HG03025 (cell line): ENCODE data around the gene YAF2.
"Not testable (repeated sequence)": the region's sequence is repeated elsewhere in the genome, so short reads cannot be mapped to it uniquely, and the experiment has no call there.

ENCODE experiments used
- ATAC-seq: cut with Tn5 transposase; IDR thresholded peaks from one replicate; pipeline ENCODE4 v1.9.1; 2021; ENCODE audit warnings: mild to moderate bottlenecking, moderate library complexity; ENCODE audit not compliant: unreplicated experiment, low FRiP score

Gene YAF2

GRCh38 chr12:42204362-42204761 lies 33.7 kb downstream of the YAF2 start:
- ATAC-seq = no peak

DNA sequence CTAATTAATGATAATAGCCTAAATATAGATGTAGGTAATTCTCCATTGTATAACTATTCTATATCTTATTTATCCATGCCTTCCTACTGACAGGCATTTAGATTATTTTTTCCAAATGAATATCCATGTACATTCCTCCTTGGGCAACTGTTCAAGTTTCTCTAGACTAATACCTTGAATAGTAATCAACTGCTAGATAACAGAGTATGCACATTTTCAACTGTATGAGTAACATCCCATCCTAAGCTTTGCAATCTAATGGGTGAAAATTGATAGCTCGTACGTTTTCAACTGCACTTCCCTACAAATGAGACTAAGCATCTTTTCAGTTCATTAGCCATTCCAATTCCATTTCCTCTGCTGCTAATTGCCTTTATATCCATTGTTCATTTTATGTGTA lies 37.0 kb downstream of the YAF2 start:
- ATAC-seq = no peak

DNA sequence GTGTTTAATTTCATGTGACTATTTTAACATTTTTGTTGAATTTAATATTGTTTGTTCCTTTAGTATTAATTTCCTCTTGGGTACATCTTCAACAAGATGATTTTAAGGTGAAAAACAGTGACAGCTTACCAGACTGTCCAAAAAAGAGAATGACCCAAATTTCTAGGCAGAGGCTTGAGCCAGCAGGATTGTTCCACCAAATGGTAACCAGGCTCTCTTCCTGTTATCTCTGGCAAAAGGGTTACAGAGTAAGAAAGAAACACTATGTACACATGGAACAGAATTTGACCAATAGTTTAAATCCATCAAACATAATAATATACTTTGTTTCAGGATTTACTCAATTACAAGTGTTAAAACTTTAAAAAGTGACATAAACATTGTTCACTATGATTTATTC lies 39.0 kb downstream of the YAF2 start:
- no peak for ATAC-seq

GRCh38 chr12:42196723-42197603 lies 41.1 kb downstream of the YAF2 start:
- ATAC-seq = no peak

DNA sequence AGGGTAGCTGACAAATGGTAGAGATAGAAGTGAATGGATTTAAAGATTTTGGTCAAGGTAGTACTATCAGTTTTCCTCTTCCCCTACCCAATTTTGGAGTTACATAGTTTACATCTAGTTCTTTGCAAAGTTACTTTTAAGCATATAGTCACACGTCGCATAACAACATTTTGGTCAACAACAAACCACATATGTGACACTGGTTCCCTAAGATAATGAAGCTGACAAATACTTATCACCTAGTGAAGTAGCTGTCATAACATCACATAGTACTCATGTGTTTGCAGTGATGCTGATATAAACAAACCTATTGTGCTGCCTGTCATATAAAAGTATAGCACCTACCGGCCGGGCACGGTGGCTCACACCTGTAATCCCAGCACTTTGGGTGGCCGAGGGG lies 45.4 kb downstream of the YAF2 start:
- no peak for ATAC-seq

DNA sequence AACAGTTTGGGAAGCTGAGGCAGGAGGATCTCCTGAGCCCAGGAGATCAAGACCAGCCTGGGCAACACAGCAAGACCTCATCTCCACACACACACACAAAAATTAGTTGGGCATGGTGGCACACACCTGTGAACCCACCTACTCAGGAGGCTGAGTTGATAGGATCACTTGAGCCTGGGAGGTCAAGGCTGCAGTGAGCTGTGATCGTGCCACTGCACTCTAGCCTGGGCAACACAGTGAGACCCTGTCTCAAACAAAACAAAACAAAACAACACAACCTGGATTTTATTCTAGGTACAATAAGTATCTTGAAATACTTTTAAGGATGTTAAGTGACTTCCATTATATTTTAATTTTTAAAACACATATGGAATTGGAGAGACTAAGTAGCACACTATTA lies 45.8 kb downstream of the YAF2 start:
- ATAC-seq = no peak

DNA sequence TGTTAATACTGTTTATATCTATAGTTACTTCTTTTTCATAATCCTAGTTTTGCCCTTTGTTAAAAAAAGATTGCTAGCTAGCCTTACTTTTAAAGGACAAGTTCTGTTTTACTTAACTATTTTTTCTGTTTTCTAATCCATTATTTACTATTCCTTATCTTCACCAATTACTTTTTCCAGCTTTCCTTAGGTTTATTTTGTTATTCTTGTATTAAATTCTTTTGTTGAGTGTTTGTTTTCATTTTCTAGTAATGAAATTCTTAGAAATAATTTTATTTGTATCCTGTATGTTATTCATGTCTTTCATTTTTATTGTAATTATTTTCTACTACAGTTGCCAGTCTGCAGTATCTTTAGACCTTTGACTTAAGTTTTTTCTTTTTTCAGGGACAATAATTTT lies 47.7 kb downstream of the YAF2 start:
- ATAC-seq = no peak

DNA sequence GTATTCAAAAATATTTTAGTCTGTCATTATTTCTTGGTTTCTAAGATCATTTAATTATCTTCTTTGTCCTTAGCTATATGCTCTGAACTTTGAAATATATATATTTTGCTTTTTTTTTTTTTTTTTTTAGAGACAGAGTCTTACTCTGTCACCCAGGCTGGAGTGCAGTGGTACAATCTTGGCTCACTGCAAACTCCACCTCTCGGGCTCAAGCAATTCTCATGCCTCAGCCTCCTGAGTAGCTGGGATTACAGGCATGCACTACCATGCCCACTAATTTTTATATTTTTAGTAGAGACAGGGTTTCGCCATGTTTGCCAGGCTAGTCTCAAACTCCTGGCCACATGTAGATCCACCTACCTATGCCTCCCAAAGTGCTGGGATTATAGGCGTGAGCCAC lies 49.8 kb downstream of the YAF2 start:
- ATAC-seq = not testable (repeated sequence)

DNA sequence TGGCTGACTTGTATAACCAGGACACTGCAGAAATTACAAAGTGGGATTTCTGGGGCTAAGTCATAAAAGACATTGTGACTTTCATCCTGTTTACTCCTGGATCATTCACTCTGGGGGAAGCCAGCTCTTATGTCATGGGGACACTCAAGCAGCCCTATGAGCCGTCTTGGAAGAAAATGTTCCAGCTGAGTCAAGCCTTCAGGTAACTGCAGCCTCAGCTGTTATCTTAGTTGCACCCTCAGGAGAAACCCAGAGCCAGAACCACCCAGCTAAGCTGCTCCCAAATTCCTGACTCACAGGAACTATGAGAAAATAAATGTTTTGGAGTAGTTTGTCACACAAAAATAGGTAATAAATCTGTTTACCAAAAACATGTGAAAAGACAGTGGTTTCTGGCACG lies 50.2 kb downstream of the YAF2 start:
- no peak for ATAC-seq

GRCh38 chr12:42186793-42187192 lies 51.3 kb downstream of the YAF2 start:
- no peak for ATAC-seq

DNA sequence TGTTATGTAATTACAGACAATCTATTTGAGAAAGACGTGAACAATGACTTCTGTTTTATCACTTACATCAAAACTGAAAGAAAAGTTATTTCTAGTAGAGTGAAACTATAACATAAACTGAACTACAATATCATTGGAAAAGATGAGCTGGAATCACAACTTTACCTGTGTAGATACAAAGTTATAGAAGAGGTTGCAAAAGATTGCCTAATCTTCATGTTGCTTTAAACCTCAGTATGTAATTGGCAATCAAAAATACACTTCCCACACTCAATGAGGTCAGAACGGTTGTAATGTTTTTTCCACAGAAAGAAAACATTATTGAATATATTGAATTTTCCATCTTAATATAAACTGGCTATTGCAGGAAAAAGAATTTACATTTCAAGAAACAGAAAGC lies 55.7 kb downstream of the YAF2 start:
- ATAC-seq = no peak

DNA sequence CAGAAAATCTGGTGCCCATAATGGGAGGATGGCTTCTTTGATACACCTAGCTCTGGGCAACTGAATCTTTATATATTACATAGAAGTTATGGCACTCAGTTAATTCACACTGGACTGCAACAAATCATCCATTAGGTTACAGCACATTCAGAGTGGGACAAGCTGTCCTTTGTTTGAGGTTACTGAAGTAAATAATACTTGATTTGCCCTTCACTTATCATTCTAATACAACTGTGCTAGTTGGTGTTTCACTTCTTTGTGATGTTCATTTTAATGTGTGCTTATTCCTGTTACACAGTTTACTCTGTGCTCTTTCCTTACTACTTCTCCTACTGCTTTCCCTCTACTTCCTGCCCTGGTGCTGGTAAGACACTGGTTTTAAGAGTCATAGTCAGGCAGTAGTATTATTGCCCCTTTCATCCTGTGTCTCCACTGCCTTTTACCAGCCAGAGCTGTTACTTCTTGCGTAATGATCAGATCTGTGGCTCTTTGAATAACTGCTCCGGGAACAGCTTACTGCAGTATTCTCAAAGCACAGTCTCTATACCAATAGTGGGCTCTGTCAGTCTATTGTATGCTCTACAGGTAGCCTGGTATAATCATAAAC lies 57.0 kb downstream of the YAF2 start:
- ATAC-seq = no peak

GRCh38 chr12:42178101-42178500 lies 59.9 kb downstream of the YAF2 start:
- ATAC-seq = no peak

- ATAC-seq = no peak
These were observed 63.1 kb downstream of the YAF2 start for GRCh38 chr12:42174978-42175377.

GRCh38 chr12:42173961-42174521 lies 64.0 kb downstream of the YAF2 start:
- no peak for ATAC-seq

GRCh38 chr12:42172441-42173210 lies 65.4 kb downstream of the YAF2 start:
- ATAC-seq = no peak

DNA sequence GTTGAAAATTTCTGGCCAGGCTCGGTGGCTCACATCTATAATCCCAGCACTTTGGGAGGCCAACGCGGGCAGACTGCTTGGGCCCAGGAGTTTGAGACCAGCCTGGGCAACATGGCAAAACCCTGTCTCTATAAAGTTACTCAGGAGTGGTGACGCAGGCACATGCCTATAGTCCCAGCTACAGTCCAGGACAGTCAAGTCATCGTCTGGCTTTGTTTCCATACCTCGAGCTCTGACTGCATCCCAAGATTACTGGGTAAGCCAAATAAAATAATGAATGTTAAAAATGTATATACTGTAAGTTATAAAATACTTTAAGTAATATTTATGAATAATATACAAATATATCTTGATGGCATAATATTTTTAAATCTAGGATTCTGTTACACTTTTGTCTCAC lies 70.3 kb downstream of the YAF2 start:
- ATAC-seq = no peak

GRCh38 chr12:42166501-42166900 lies 71.5 kb downstream of the YAF2 start:
- ATAC-seq = no peak

- no peak for ATAC-seq
These were observed 74.1 kb downstream of the YAF2 start for GRCh38 chr12:42163913-42164312.

GRCh38 chr12:42162965-42163364 lies 75.1 kb downstream of the YAF2 start:
- ATAC-seq = no peak

GRCh38 chr12:42162193-42162592 lies 75.9 kb downstream of the YAF2 start:
- ATAC-seq = no peak
